HuH-7 (cell line): ENCODE measurements around the gene LGALS8.

Source experiments
- DNase-seq: peaks from one replicate; pipeline ENCODE4 v3.0.0; 2011; ENCODE audit warnings: low spot score

The LGALS8 gene

DNA sequence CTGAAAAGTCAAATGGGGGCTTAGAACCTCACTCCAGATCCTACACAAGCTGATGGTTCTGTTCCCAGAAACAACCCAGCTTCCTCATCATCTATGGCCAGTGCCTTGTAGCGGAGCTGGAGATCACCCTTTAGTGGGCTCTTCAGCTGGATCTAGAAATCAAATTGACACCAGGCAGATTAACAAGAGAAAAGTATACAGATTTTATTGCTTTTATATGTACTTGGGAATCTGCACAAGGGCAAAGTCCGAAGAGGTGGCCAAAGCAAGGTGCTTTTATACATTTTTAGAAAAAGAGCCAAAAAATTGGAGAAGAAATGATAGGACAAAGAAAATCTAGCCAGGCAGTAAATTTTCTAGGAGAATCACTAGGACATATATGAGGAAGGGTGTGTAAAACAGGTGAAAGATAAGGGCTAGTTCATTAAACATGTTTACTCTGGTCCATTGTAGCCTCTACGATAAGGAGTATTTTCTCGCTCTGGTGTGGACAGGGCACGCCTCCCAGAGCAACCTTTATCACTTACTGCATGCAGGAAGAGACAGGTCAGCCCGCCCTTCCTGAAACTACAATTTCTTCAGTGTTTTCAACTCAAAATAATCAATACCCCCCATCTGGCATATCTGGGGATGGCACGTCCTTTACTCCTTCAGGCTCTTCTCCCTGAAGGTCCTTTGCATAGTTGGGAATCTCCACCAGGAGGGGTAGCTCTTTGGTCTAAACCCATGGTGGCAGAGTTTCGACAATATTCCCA is 14.0 kb upstream of the LGALS8 start:
- DNase-seq, result no peak

DNA sequence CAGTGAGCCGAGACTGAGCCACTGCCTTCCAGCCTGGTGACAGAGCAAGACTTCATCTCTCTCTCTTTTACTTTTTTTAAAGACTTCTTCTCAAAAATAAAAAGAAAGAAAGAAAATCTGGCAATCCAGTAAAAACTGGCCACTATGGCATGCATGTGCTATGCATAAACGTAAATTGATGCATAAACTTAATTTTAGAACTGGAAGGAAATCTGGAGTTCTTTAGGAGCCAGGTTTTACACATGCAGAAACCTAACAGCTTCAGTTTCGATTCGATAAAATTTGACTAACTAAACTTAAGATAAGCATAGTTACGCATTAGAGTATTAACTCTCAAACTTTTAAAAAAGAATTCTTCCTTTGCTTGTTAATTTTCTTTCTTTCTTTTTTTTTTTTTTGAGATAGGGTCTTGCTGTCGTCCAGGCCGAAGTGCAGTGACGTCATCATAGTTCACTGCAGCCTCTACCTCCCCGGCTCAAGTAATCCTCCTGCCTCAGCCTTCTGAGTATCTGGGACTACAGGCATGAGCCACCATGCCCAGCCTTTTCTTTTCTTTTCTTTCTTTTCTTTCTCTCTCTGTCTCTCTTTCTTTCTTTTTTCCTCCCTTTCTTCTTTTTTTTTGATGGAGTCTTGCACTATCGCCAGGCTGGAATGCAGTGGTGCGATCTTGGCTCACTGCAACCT is 11.9 kb upstream of the LGALS8 start:
- no peak for DNase-seq

DNA sequence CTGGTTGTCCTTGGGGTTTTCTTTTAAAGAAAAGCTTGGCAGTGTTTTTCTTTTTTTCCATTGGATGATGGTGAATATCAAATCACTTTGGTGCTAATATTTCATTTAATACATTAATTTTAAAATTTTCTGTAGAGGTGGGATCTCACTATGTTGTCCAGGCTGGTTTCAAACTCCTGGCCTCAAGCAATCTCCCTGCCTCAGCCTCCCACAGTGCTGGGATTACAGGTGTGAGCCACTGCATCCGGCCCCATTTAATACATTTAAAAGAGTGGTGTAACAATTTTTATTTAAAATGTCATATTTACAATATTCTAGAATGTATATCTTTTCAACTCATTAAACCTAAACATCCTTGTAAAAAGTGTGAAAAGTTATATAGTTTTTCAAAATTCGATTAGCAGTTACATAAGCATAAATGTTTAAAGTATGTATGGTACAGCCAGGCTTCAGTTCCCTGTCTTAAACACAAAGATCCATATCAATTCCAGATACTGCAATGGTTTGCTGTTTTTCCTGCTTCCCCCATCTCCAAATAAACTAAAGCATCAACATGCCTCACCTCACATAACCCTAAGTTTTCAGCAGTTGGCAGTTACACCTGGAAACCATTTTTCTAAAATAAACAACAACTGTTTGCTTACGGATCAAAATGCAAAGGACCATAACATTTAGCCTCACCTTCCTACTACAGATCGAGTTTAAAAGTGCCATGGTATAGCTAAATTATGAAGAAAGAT is 8.9 kb upstream of the LGALS8 start:
- no peak for DNase-seq

DNA sequence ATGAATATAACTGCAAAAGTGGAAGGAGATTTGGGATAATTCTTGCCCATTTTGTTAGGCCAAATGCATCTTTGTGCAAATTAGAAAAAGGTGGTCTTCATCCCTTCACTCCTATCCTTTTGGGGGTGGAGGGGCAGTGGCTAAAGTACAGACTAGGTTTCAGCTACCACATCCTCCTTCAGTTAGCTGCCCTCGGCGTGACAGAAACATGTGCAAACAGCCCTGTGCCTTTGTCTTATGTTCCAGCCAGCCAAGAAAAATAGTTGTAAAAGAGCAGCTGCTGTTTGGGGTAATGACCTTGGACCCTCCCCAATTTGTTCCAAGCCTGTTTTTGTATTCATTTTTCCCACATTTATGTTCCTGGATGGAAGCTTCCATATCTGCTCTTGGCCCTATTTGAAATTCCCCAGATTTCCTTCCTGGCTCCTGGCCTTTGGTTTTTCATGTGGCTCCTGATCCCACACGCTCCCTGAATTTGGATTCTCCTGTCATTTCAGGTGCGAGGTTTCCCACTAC is 8.3 kb upstream of the LGALS8 start:
- DNase-seq, result no peak

DNA sequence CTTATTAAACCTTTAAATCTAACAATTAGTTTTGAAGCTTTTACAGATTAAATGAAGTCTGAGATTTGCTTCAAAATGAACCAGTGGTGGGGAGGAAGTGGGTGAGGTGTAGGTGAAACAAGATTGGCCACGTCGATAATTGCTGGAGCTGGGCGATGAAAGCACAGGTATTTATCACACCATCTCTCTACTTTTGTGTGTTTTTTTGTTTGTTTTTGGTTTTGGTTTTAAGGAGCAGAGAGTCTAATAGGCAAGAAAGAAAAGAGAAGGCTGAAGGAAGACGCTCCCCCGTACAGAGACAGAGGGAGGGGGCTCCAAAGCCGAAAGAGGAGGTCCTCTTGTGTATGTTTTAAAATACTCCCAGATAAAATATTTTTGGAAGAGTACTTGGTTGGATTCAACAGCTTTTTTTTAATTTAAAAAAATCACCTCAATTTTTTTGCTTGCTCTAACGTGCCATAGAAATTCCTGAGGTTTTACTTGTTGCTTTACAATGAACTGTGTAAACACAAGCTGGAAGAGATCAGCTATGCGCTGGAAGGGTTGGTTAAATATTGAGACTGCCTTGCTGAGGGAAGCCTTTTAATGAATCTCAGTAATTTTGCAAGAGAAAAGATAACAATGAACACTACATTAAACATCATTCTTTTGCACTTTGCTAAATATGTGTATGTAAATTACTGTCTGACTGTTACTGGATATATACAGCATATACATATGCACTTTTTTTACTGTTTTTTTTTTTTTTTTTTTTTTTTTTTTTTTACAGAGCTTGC is 6.7 kb upstream of the LGALS8 start:
- DNase-seq, result peak; percentile 46

DNA sequence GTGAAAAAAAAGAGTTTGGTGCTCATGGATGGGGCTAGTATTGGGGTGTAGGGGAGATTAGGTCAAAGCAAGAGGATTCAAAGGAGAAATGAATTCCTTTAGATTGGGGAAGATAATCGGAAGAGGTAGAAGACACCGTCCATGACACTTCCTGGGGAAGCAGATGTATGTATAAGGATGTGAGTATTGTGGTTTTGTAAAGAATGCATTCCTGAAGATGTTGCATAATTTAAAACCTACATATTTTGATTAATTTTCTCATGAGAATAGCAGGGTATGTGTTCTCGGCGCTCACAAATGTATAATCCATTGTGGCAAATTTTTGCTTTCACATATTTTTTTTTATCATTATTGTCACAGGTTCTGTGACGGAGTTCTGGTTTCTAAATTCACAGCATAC is 5.5 kb upstream of the LGALS8 start:
- DNase-seq, result no peak

DNA sequence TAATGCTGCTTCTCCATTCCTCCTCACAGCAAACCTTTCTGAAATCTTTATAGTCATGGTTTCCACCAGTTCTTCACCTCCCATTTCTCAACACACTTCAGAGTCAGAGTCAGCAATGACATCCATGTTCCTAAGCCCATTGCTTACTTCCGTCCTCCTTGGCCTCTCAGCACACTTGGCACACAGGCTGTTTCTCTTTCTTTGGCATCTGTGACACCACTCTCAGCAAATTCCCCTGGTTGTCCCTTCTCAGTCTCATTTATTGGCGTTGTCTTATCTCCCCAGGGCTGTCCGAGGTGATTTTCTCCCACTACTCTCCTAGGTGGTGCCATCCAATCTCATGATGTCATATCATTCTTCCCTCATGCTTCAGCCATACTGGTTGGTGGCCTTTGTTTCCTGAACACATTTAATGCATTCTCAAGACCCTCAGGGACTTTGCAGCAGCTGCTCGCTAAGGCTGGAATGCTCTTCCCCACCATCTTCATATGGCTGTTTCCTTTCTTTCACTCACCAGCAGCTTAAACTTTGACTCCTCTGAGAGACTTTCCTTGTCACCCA is 3.3 kb upstream of the LGALS8 start:
- no peak for DNase-seq

DNA sequence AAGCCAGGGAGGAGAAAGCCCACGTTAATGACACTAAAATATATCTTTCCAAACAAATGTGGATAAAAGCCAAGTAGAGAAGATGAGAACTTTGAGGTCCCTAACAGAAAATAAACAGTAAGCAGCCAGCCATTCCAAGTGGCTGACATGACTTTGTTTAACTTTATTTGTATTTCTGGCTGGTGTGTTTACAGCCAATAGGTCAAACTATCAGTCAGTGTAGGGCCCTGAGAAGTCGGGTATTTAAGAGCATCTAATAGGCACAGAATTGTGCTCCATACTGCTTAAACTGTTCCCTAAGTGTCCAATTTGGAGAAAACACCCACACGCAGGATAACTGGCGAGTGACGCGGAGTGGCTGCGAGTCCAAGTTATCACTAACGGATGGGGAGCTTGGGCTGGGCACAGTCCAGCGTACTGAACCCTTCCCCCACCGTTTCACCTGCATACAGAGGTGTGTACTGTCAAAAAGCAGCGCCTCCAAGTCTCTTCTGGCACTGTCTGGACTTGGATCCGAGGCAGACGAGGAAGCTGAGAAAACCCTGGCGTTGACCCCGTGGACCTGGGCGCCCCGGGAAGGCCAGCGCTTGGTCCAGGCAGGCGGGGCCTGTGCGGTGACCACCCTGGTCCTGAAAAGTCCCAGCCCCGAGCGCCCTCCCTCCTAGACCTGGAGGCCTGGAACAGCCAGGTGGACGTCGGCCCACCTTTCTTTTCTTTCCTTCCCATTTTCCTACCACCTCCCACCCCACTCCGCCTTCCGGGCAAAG is 662 bp upstream of the LGALS8 start:
- DNase-seq, result peak; percentile 45

DNA sequence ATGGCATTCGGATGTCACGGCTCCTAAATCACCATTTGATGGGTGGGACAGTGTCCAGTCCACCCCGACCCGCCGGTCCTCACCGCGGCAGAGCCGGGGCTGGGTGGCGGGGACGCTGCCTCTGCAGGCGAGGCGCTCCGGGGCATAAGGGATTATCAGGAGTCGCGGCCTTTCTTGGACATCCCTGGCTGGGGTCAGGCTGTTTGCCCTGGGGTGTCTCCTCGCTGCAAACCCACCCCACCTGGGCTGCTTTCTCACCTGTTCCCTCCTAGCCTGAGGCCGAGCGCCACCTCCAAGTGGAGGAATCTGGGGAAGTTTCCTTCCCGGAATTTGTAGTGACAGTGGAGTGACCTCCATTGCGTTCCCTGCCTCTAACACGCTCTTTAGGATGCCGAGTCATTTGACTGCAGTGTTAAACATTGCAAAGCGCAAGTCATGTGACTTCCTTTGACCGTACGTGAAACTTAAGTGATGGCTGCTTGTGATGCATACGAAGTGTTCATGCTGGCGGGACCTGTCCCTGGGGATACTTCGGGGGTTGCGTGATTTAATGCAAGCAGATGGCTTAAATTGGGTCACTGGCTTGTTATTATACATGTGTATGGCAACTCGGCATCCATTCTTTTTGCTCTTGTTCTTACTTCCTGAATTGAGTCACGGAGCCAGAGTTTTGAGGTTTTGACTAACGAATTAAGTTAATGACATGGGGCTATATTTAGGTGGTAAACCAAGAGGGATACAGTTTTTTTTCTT is 536 bp downstream of the LGALS8 start:
- DNase-seq, result peak; percentile 78

DNA sequence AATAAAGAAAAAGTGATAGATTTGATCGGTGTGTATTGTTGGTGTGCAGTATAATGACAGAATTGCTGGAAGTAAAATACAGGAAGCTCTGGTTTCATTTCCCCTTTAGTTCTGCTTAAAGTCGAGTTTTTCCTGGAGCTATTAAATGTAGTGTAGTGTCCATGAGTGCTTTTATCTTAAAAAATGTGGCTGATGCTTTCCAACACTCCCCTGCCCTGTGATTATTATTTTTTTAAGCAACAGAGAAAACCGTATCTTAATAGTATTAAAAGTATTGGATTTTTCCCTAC is 1.1 kb downstream of the LGALS8 start:
- no peak for DNase-seq

DNA sequence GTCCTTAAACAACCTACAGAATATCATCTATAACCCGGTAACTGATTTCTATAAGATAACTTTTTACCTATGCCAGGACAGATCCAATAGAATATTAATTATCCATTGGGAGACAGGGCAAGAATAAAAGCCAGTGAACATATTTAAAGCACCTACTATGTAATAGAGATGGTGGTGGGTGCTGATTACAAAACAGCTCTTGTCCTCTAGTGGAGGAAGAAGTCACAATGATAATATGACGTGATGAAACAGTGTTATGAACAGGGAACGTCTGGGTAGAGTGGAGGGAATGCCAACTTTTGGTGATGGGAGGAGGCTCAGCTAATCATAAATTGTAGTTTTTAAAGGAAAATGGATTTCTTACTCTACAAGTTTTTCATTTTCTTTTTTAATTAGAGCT is 2.3 kb downstream of the LGALS8 start:
- DNase-seq, result no peak

DNA sequence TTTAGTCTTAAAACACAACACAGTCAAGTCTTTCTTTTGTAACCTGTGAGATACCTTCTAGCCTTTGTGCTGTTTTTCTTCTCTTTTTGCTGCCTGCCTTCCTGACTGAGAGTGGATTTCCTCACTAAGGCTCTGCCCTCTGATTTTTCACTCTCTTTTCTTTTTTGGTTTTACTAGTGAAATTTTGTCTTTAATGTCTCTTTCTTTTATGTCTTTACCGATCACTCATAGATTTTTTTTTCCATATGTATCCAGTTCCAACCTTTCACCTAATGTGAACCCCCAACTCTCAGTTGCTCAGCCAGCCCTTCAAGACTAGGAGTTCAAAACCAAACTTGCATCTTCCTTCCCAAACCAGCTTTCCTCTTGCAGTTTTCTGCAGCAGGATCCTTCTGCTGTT is 6.5 kb downstream of the LGALS8 start:
- no peak for DNase-seq

DNA sequence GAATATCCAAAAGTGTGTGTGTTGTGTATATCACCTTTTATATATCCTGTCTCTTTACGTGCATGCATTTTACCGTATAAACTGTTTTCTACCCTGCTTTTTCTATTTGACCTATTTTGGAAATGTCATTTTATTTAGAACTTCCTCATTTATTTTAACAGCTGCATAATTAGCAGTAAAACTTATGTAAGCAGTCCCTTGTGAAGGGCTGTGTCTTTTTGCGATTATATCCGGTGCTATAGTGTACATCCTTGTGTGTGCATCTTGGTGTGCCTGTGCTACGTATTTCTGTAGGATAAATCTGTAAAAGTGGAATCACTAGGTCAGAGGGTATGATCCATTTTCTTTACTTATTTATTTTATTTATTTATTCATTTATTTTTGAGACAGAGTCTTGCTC is 7.2 kb downstream of the LGALS8 start:
- DNase-seq, result no peak

DNA sequence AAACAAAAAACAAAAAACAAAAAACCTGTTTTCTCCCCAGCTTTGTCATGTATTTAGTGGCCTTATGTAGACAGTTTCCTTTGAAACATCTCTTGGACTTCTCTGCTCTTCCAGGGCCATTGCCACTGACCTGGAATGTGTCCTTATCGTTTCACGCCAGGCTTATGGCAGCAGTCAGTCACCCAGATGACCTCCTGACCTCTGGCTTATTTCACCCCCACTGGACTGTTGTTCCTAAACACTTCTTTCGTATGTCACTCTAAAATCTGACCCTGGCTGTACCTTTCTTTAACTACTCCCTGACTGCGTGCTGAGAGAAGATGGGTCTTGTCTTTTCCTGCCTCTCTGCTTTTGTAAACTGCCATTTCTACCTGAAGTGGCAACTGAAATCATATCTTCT is 9.1 kb downstream of the LGALS8 start:
- DNase-seq, result no peak

DNA sequence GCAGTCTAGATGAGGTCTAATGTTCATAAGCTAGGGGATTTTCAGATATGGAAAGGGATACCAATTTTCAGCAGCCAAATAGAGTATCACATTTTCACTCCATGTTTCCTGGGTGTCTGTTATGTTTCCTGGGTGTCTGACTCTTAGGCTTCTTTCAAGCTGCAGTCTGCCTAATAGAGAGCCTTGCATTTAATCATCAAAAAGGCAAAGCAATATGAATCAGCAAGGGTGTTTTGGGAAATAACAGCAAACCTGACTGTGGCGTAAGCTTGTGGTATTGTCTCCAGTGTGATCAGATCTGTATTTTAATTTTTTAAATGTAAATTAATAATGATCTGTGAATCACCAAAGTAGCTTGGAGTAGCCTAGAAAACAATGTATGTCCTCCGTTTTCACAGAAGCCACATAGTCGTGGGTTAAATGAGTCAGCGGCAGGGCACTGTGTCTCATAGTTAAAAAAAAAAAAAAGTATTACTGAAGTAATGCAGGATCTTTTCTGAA is 10.4 kb downstream of the LGALS8 start:
- no peak for DNase-seq

DNA sequence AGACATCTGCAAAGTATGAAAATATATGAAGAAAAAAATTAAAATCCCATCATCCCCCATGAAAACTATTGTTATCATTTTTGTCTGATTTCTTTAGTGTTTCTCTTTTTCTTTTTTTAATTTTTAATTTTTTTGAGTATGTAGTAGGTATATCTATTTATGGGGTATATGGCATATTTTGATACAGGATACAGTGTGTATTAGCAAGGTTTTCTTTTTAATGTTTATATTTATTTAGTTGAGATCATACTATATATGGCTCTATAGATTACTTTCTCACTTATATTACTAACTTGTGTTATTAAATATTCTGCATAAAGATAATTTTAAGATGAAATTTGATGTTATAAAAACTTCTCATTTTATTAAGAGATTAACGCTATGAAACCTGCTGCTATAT is 11.4 kb downstream of the LGALS8 start:
- no peak for DNase-seq

DNA sequence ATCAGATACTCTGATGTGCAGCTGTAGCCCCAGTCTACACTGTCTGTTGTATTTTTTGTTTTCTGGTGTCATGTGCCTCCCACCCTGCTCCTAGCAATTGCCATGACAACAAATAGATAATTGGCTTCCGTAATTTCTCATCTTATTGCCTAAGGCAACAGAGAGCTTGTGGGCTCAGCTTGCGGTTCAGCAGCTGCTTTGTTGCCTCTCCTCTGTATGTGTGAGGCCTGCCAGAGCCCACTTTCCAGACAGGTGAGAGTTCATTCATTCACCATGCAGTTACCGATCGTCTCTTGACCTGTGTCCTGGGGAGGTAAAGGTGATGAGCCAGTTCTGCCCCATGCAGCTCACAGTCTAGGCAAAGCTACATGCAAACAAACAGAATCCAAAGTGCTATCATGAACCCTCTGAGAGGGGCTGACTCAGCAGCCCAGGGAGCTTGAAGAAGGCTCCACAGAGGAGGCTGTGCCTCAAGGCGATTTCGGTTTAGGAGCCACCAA is 11.9 kb downstream of the LGALS8 start:
- no peak for DNase-seq

DNA sequence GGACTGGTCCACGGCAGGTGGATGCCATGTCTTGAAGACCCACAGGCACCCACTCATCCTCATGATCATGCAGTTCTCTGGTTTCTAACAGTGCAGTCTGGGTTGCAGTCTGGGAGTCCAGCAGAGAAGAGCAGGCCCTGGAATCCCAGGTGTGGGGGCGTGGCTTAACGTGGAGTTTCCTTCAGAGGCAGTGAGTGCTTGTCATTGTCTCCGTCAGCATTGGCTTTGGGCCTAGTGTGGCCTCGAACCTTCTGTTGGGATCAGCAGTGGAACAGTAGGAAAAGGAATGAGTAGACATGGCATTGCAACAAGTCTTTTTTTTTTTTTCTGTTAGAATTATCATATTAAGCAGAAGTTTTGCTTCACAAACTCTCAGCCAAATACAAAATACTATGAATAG is 12.8 kb downstream of the LGALS8 start:
- DNase-seq, result no peak

DNA sequence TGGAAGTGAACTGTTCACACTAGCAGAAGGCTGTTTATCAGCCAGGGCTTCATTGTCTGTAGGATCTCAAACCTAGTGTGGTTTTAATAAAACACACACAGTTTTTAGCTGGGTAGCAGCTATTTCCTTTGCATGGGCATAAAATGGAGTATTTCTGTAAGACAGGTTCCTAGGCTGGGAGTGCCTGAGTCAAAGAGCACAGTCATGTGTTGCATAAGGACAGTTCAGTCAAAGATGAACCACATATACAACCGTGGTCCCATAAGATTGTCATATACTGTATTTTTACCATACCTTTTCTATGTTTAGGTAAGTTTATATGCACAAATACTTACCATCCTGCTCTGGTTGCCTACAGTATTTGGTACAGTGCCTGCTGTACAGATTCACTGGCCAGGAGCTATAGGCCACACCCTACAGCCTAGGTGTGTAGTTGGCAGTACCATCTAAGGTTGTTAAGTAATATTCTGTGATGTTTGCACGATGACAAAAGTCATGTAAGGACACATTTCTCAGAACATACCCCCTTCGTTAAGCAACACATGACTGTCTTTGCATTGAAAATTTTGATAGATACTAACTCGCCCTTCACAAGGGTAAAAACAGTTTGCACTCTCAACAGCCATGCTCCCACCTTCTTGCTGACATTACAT is 17.2 kb downstream of the LGALS8 start:
- DNase-seq, result no peak

DNA sequence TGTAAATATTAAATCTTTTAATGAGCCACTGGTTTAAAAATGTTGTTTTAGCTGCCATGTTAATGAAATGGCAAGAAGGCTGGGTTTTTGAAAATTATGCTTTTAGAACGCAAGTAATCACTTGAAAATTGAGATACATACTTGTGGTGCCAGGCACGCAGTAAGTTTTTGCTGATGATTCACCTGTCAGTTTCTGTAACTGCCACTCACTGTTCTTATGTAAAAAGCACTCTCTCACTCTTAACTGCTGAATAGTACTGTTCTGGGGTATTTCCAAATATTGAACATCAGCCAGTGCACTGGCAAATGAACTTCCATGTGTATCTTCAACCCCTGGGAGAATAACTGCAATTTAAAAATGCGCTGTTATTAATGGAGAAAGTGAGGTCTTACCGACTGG is 17.9 kb downstream of the LGALS8 start:
- no peak for DNase-seq
